Keratinocyte (primary cell): ENCODE results near the gene OLIG1. TPM values are rescaled to one million over a fixed set of nuclear protein-coding genes. Genes with fewer than 3 reads are reported as not detected.

Experiments
- DNase-seq: peaks from one replicate; pipeline ENCODE4 v3.0.0-alpha.2; 2011; ENCODE audit warnings: low read depth, missing footprints, low spot score
- FAIRE-seq: peaks from 2 replicates; lab custom pipeline; 2011; peaks lifted over from hg19 to GRCh38; lab: Jason Lieb, UNC
- H2AFZ ChIP-seq: 2 replicates; pipeline ENCODE4 v1.6.0; 2012; ENCODE audit warnings: low read length, control low read depth, inconsistent platforms; ENCODE audit not compliant: control insufficient read depth
- H3K27ac ChIP-seq: 2 replicates; pipeline ENCODE4 v1.5.1; 2011; ENCODE audit warnings: low read length; ENCODE audit not compliant: control insufficient read depth, insufficient read depth
- H3K27me3 ChIP-seq: 3 replicates; pipeline ENCODE4 v1.6.0; 2011; ENCODE audit warnings: low read length; ENCODE audit not compliant: control insufficient read depth, insufficient read depth; ENCODE audit errors: extremely low read depth
- H3K36me3 ChIP-seq, 2 experiments: 2 replicates in 1 of 2; 3 replicates in 1 of 2; pipeline ENCODE4 v1.5.1; 2011; ENCODE audit warnings: low read length in 2 of 2, mild to moderate bottlenecking in 1 of 2; ENCODE audit not compliant: control insufficient read depth in 2 of 2, insufficient read depth in 2 of 2; ENCODE audit errors: extremely low read depth in 1 of 2
- H3K4me1 ChIP-seq: 3 replicates; pipeline ENCODE4 v1.5.1; 2011; ENCODE audit warnings: low read length; ENCODE audit not compliant: control insufficient read depth, insufficient read depth; ENCODE audit errors: extremely low read depth
- H3K4me2 ChIP-seq: 3 replicates; pipeline ENCODE4 v1.6.0; 2011; ENCODE audit warnings: low read depth, low read length; ENCODE audit not compliant: control insufficient read depth, insufficient read depth; ENCODE audit errors: extremely low read depth
- H3K4me3 ChIP-seq, 3 experiments: fragments of 200-600 bp in 1 of 3; sonication (generic) in 1 of 3; 2 replicates in 2 of 3; 3 replicates in 1 of 3; pipeline ENCODE4 v1.5.1; 2011 to 2016; ENCODE audit warnings: low read length in 3 of 3, mild to moderate bottlenecking in 3 of 3, control low read depth in 2 of 3, inconsistent platforms in 1 of 3, low read depth in 1 of 3, mixed read lengths in 1 of 3, mixed run types in 1 of 3, moderate library complexity in 1 of 3; ENCODE audit not compliant: control insufficient read depth in 2 of 3, insufficient read depth in 2 of 3; ENCODE audit errors: extremely low read depth in 1 of 3
- H3K79me2 ChIP-seq: 2 replicates; pipeline ENCODE4 v1.6.0; 2012; ENCODE audit warnings: low read length; ENCODE audit not compliant: control insufficient read depth, insufficient read depth
- H3K9ac ChIP-seq: 3 replicates; pipeline ENCODE4 v1.6.0; 2011; ENCODE audit warnings: low read length; ENCODE audit not compliant: control insufficient read depth, insufficient read depth; ENCODE audit errors: extremely low read depth
- H3K9me1 ChIP-seq: 3 replicates; pipeline ENCODE4 v1.6.0; 2011; ENCODE audit warnings: low read length; ENCODE audit not compliant: control insufficient read depth, insufficient read depth; ENCODE audit errors: extremely low read depth
- H3K9me3 ChIP-seq: 2 replicates; pipeline ENCODE4 v1.5.1; 2012; ENCODE audit warnings: low read depth, low read length; ENCODE audit not compliant: control insufficient read depth
- H4K20me1 ChIP-seq: 3 replicates; pipeline ENCODE4 v1.6.0; 2011; ENCODE audit warnings: low read length; ENCODE audit not compliant: control insufficient read depth, insufficient read depth; ENCODE audit errors: extremely low read depth
- CTCF ChIP-seq, 3 experiments: IDR thresholded peaks in 1 of 3; conservative IDR thresholded peaks in 1 of 3; optimal IDR thresholded peaks in 1 of 3; 2 replicates in 2 of 3; 3 replicates in 1 of 3; pipeline versions ENCODE3 to v1.5.1; 2011; ENCODE audit warnings: low read length in 3 of 3, mild to moderate bottlenecking in 3 of 3, moderate library complexity in 2 of 3, control low read depth in 1 of 3, inconsistent platforms in 1 of 3; ENCODE audit not compliant: insufficient read depth in 2 of 3; ENCODE audit errors: extremely low read depth in 1 of 3
- EZH2 ChIP-seq: IDR thresholded peaks from one replicate; pipeline ENCODE4 v1.6.1; 2012; ENCODE audit warnings: inconsistent platforms, mild to moderate bottlenecking, low read length, moderate library complexity
- dilution Hi-C: fragments of 300-500 bp; cut with MboI; formaldehyde crosslinking; loops from one replicate; pipeline ENCODE4 v1.7.0; 2020; ENCODE audit warnings: low sequenced_read_pairs; ENCODE audit not compliant: extremely low pct_ligation_motif_present
- polyA plus RNA-seq, 5 experiments: library from polyadenylated mRNA; depleted of rRNA in 3 of 5; stranded (reverse) in 3 of 5; stranded (forward) in 1 of 5; unstranded in 1 of 5; fragments of >200 nt; gene quantifications; 1 replicate in 1 of 5; 2 replicates in 3 of 5; 3 replicates in 1 of 5; pipeline versions ENCODE4 v1.2.1 to v1.2.3, GENCODE V29; 2011 to 2012; ENCODE audit warnings: missing spikeins in 2 of 5, low read depth in 1 of 5, low replicate concordance in 1 of 5

OLIG1 gene
- polyA plus RNA-seq, 1 donor (not counting 4 experiments of a cell fraction or from before 2014, with no cell fraction given) = not detected

GRCh38 chr21:33070744-33070997, 730 bp downstream of the OLIG1 start:
- Histone ChIP-seq H3K9me1 (no peaks in the 10 kb centered on the region), H3K36me3 (no peaks in the 10 kb centered on the region), H3K27me3 (peaks cover 80% of the 10 kb centered on the region), H3K27ac (no peak overlapping the region), H3K79me2 (no peaks in the 10 kb centered on the region), H2AFZ (no peak overlapping the region), H3K4me1 (peaks cover 5% of the 10 kb centered on the region), H3K4me2 (no peak overlapping the region), H3K9me3 (no peaks in the 10 kb centered on the region), H3K4me3 (no peak overlapping the region), H4K20me1 (no peaks in the 10 kb centered on the region), H3K9ac (no peak overlapping the region)
- DNase-seq (no peak), FAIRE-seq (no peak)
- TF ChIP-seq EZH2 = no peak
- dilution Hi-C loops = no loop called here

GRCh38 chr21:33070998-33071769, 1.2 kb downstream of the OLIG1 start:
- Histone ChIP-seq H2AFZ (no peak overlapping the region), H3K36me3 (no peaks in the 10 kb centered on the region), H3K79me2 (no peaks in the 10 kb centered on the region), H3K4me1 (peaks cover 5% of the 10 kb centered on the region), H3K9me1 (no peaks in the 10 kb centered on the region), H3K27ac (no peak overlapping the region), H3K4me2 (peak overlapping the region; percentile 50), H3K9me3 (no peaks in the 10 kb centered on the region), H3K9ac (no peak overlapping the region), H3K27me3 (peaks cover 85% of the 10 kb centered on the region), H4K20me1 (no peaks in the 10 kb centered on the region), H3K4me3 (peak overlapping the region in 1 of 3 experiments; percentile 49)
- TF ChIP-seq CTCF (optimal IDR thresholded peaks at IDR 0.05 in 1 of 3, IDR thresholded peaks at IDR 0.05 in 1 of 3, conservative IDR thresholded peaks at IDR 0.05 in 1 of 3; ENCODE audit: extremely low read depth in 1 of 3, insufficient read depth in 2 of 3, low read length in 3 of 3) (no peak), EZH2 (no peak)
- DNase-seq = no peak
- FAIRE-seq = no peak
- dilution Hi-C loops = no loop called here
